ENCODE measurements around the gene ACOX3.
"Not testable (repeated sequence)": the region's sequence is repeated elsewhere in the genome, so short reads cannot be mapped to it uniquely, and the experiment has no call there.

The ACOX3 gene

GRCh38 chr4:8433136-8433535 is 7.4 kb downstream of the ACOX3 start:
- intact Hi-C loops (cut with micrococcal nuclease), result no loop called here
- H3K27ac Mint-ChIP-seq, result no peak overlapping the region
- no peaks in the 10 kb centered on the region for H3K27me3 Mint-ChIP-seq
- no peak overlapping the region for H3K4me3 Mint-ChIP-seq
- H3K4me1 Mint-ChIP-seq (ENCODE audit: low read depth), result peaks cover 24% of the 10 kb centered on the region
- H3K9me3 Mint-ChIP-seq, result peaks cover 9% of the 10 kb centered on the region
- peaks cover 16% of the 10 kb centered on the region for H3K36me3 Mint-ChIP-seq (ENCODE audit: low read depth)

GRCh38 chr4:8431553-8431952 is 9.0 kb downstream of the ACOX3 start:
- intact Hi-C loops (cut with micrococcal nuclease), result no loop called here
- Mint-ChIP-seq H3K27me3 (no peaks in the 10 kb centered on the region), H3K4me3 (no peak overlapping the region), H3K36me3 (ENCODE audit: low read depth) (peaks cover 18% of the 10 kb centered on the region), H3K9me3 (no peaks in the 10 kb centered on the region), H3K27ac (no peak overlapping the region), H3K4me1 (ENCODE audit: low read depth) (peaks cover 29% of the 10 kb centered on the region)

- H3K27me3 Mint-ChIP-seq, result no peaks in the 10 kb centered on the region
- H3K9me3 Mint-ChIP-seq, result no peaks in the 10 kb centered on the region
- peaks cover 29% of the 10 kb centered on the region for H3K4me1 Mint-ChIP-seq (ENCODE audit: low read depth)
- H3K4me3 Mint-ChIP-seq, result peak overlapping the region; percentile 98
- intact Hi-C loops (cut with micrococcal nuclease), result loop anchor here (1.0 kb wide), 1 partner anchor 12 kb away; the partner anchor contains the start of genes ACOX3 and TRMT44
- H3K27ac Mint-ChIP-seq, result peak overlapping the region; percentile 96
- peaks cover 13% of the 10 kb centered on the region for H3K36me3 Mint-ChIP-seq (ENCODE audit: low read depth)
These were observed 12.0 kb downstream of the ACOX3 start for GRCh38 chr4:8428288-8429097.

GRCh38 chr4:8427761-8428287 is 12.7 kb downstream of the ACOX3 start:
- intact Hi-C loops (cut with micrococcal nuclease), result loop anchor here (1.0 kb wide), 1 partner anchor 12 kb away; the partner anchor contains the start of genes ACOX3 and TRMT44
- peaks cover 29% of the 10 kb centered on the region for H3K4me1 Mint-ChIP-seq (ENCODE audit: low read depth)
- no peaks in the 10 kb centered on the region for H3K27me3 Mint-ChIP-seq
- peak overlapping the region; percentile 98 for H3K4me3 Mint-ChIP-seq
- H3K36me3 Mint-ChIP-seq (ENCODE audit: low read depth), result peaks cover 13% of the 10 kb centered on the region
- H3K27ac Mint-ChIP-seq, result peak overlapping the region; percentile 96
- H3K9me3 Mint-ChIP-seq, result no peaks in the 10 kb centered on the region

DNA sequence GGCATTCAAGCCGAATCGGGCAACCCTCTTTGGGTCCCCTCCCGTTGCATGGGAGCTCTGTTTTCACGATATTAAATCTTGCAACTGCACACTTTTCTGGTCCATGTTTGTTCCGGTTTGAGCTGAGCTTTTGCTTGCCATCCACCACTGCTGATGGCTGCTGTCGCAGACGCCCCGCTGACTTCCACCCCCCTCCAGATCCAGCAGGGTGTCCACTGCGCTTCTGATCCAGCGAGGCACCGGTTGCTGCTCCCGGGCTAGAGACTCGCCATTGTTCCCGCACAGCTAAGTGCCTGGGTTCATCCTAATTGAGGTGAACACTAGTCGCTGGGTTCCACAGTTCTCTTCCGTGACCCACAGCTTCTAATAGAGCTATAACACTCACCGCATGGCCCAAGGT is 13.3 kb downstream of the ACOX3 start:
- peaks cover 29% of the 10 kb centered on the region for H3K4me1 Mint-ChIP-seq (ENCODE audit: low read depth)
- no peaks in the 10 kb centered on the region for H3K9me3 Mint-ChIP-seq
- H3K27ac Mint-ChIP-seq, result peak overlapping the region; percentile 96
- peak overlapping the region; percentile 98 for H3K4me3 Mint-ChIP-seq
- intact Hi-C loops (cut with micrococcal nuclease), result no loop called here
- H3K36me3 Mint-ChIP-seq (ENCODE audit: low read depth), result peaks cover 13% of the 10 kb centered on the region
- no peaks in the 10 kb centered on the region for H3K27me3 Mint-ChIP-seq

DNA sequence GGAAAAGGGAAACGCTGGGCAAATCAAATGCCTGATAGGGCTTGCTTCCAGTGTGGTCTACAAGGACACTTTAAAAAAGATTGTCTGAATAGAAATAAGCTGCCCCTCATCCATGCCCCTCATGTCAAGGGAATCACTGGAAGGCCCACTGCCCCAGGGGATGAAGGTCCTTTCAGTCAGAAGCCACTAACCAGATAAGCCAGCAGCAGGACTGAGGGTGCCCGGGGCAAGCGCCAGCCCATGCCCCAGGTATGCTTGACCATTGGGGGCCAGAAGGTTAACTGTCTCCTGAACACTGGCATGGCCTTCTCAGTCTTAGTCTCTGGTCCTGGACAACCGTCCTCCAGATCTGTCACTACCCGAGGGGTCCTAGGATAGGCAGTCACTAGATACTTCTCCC is 17.7 kb downstream of the ACOX3 start:
- Mint-ChIP-seq H3K27ac (no peak overlapping the region), H3K27me3 (no peaks in the 10 kb centered on the region), H3K4me3 (no peak overlapping the region), H3K36me3 (ENCODE audit: low read depth) (peaks cover 11% of the 10 kb centered on the region), H3K4me1 (ENCODE audit: low read depth) (peaks cover 50% of the 10 kb centered on the region), H3K9me3 (no peaks in the 10 kb centered on the region)
- intact Hi-C loops (cut with micrococcal nuclease), result no loop called here

- Mint-ChIP-seq H3K9me3 (no peaks in the 10 kb centered on the region), H3K27me3 (no peaks in the 10 kb centered on the region), H3K27ac (no peak overlapping the region), H3K4me1 (ENCODE audit: low read depth) (peaks cover 51% of the 10 kb centered on the region), H3K36me3 (ENCODE audit: low read depth) (peaks cover 11% of the 10 kb centered on the region), H3K4me3 (no peak overlapping the region)
- intact Hi-C loops (cut with micrococcal nuclease), result no loop called here
These were observed 18.2 kb downstream of the ACOX3 start for GRCh38 chr4:8422327-8422726.

GRCh38 chr4:8420151-8420550 is 20.4 kb downstream of the ACOX3 start:
- H3K27me3 Mint-ChIP-seq; H3K9me3 Mint-ChIP-seq; H3K4me3 Mint-ChIP-seq; intact Hi-C loops (cut with micrococcal nuclease): not testable (repeated sequence)
- Mint-ChIP-seq H3K27ac (peak overlapping the region; percentile 52), H3K4me1 (ENCODE audit: low read depth) (peaks cover 42% of the 10 kb centered on the region), H3K36me3 (ENCODE audit: low read depth) (peaks cover 31% of the 10 kb centered on the region)

- intact Hi-C loops (cut with micrococcal nuclease), result no loop called here
- Mint-ChIP-seq H3K9me3 (no peaks in the 10 kb centered on the region), H3K36me3 (ENCODE audit: low read depth) (peaks cover 36% of the 10 kb centered on the region), H3K4me1 (ENCODE audit: low read depth) (peaks cover 42% of the 10 kb centered on the region), H3K27ac (peak overlapping the region; percentile 45), H3K4me3 (no peak overlapping the region), H3K27me3 (no peaks in the 10 kb centered on the region)
These were observed 21.1 kb downstream of the ACOX3 start for GRCh38 chr4:8419222-8420041.

DNA sequence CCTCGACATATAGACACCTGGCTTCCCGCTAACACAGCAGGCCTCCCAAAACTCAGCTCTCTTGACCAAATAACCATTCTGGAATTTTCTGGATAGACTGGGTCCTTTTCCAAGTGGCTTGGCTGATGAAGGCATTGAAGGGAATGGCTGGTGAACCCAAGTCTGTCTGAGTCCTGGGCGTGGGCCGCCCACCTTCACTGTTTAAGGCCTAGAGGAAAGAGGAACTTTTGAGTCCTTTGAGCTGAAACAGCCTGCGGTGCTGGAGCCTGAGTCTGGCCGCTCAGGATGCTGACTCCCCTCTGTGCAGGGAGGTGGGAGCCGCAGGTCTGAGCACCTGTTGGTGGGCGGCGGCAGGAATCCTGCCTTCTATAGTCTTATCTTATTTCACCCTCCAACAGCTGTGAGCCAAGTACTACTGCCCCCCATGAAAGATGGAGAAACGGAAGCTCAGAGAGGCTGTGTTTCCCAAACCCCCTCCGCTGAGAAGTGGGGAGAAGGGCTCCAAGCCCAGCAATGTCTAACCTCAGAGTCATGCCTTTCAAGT is 23.4 kb downstream of the ACOX3 start:
- Mint-ChIP-seq H3K9me3 (no peaks in the 10 kb centered on the region), H3K27me3 (no peaks in the 10 kb centered on the region), H3K36me3 (ENCODE audit: low read depth) (peaks cover 55% of the 10 kb centered on the region), H3K4me3 (no peak overlapping the region), H3K4me1 (ENCODE audit: low read depth) (peaks cover 42% of the 10 kb centered on the region), H3K27ac (no peak overlapping the region)
- intact Hi-C loops (cut with micrococcal nuclease), result no loop called here

GRCh38 chr4:8414377-8414776 is 26.1 kb downstream of the ACOX3 start:
- intact Hi-C loops (cut with micrococcal nuclease), result no loop called here
- Mint-ChIP-seq H3K9me3 (no peaks in the 10 kb centered on the region), H3K27ac (no peak overlapping the region), H3K4me3 (no peak overlapping the region), H3K4me1 (ENCODE audit: low read depth) (peaks cover 31% of the 10 kb centered on the region), H3K27me3 (no peaks in the 10 kb centered on the region), H3K36me3 (ENCODE audit: low read depth) (peaks cover 73% of the 10 kb centered on the region)

- Mint-ChIP-seq H3K4me1 (ENCODE audit: low read depth) (peaks cover 23% of the 10 kb centered on the region), H3K27ac (no peak overlapping the region), H3K9me3 (no peaks in the 10 kb centered on the region), H3K27me3 (no peaks in the 10 kb centered on the region), H3K4me3 (no peak overlapping the region), H3K36me3 (ENCODE audit: low read depth) (peaks cover 89% of the 10 kb centered on the region)
- intact Hi-C loops (cut with micrococcal nuclease), result no loop called here
These were observed 28.2 kb downstream of the ACOX3 start for GRCh38 chr4:8412288-8412687.

- H3K4me1 Mint-ChIP-seq (ENCODE audit: low read depth), result peaks cover 16% of the 10 kb centered on the region
- H3K27me3 Mint-ChIP-seq, result no peaks in the 10 kb centered on the region
- no peaks in the 10 kb centered on the region for H3K9me3 Mint-ChIP-seq
- intact Hi-C loops (cut with micrococcal nuclease), result no loop called here
- no peak overlapping the region for H3K4me3 Mint-ChIP-seq
- peaks cover 86% of the 10 kb centered on the region for H3K36me3 Mint-ChIP-seq (ENCODE audit: low read depth)
- no peak overlapping the region for H3K27ac Mint-ChIP-seq
These were observed 29.0 kb downstream of the ACOX3 start for GRCh38 chr4:8411351-8412180.
